HepG2 (cell line): ENCODE results near the gene TF. TPM values are rescaled to one million over a fixed set of nuclear protein-coding genes. Genes with fewer than 3 reads are reported as not detected.

ENCODE experiments used
- ATAC-seq: fragments of 200-7000 bp; cut with Tn5 transposase; 3 replicates; pipeline ENCODE4 v1.9.1; 2020; ENCODE audit warnings: mild to moderate bottlenecking, moderate library complexity
- BruUV-seq: library from RNA; stranded (reverse); fragments of 400-500 nt; replicated peaks from 2 replicates; lab custom pipeline; 2021; lab: Mats Ljungman, UMichigan
- CTCF ChIA-PET: fragments of 300-600 bp; formaldehyde crosslinking; extraction: SDS; loops from one replicate; lab custom pipeline; 2021; ENCODE audit warnings: low total read pairs, inconsistent platforms, low intra/inter-chr PET ratio; lab: Yijun Ruan, JAX
- POLR2A ChIA-PET: fragments of 350-600 bp; sonication (Branson Sonifier 250); formaldehyde crosslinking; loops from one replicate; lab custom pipeline; 2020; ENCODE audit warnings: antibody characterized with exemption, inconsistent platforms; lab: Yijun Ruan, JAX
- DNase-seq: peaks from one replicate; pipeline ENCODE4 v3.0.0-alpha.2; 2015; ENCODE audit warnings: low spot score
- FAIRE-seq: peaks from 3 replicates; lab custom pipeline; 2011; peaks lifted over from hg19 to GRCh38; lab: Jason Lieb, UNC
- H2AFZ ChIP-seq: one replicate; pipeline ENCODE4 v1.6.1; 2011; ENCODE audit warnings: low read length, inconsistent platforms
- H3K27ac ChIP-seq: fragments of 300-600 bp; 3 replicates; pipeline ENCODE4 v1.8.0; 2011; ENCODE audit warnings: mixed run types, mild to moderate bottlenecking, mixed read lengths, low read length, inconsistent platforms; ENCODE audit not compliant: insufficient read depth; ENCODE audit errors: extremely low read length
- H3K27me3 ChIP-seq, 2 experiments: fragments of 200-600 bp in 1 of 2; 2 replicates in 1 of 2; 3 replicates in 1 of 2; pipeline versions ENCODE4 v1.6.0 to v1.8.0; 2011; ENCODE audit warnings: low read length in 2 of 2, mild to moderate bottlenecking in 2 of 2, moderate library complexity in 2 of 2, inconsistent platforms in 1 of 2; ENCODE audit not compliant: insufficient read depth in 2 of 2, control insufficient read depth in 1 of 2
- H3K36me3 ChIP-seq, 2 experiments: fragments of 200-600 bp in 1 of 2; replicated peaks in 1 of 2; 2 replicates in 1 of 2; 3 replicates in 1 of 2; pipeline versions ENCODE4 v1.5.1 to v1.8.0; 2011; ENCODE audit warnings: low read length in 2 of 2, inconsistent platforms in 1 of 2; ENCODE audit not compliant: insufficient read depth in 2 of 2, control insufficient read depth in 1 of 2
- H3K4me1 ChIP-seq: 2 replicates; pipeline ENCODE4 v1.5.1; 2012; ENCODE audit warnings: low read length, inconsistent platforms; ENCODE audit not compliant: insufficient read depth
- H3K4me2 ChIP-seq: 2 replicates; pipeline ENCODE4 v1.6.0; 2011; ENCODE audit warnings: low read depth, low read length, inconsistent platforms
- H3K4me3 ChIP-seq, 3 experiments: fragments of 200-600 bp in 1 of 3; sonication (generic), shearing (Covaris generic) in 1 of 3; replicated peaks in 1 of 3; 2 replicates each; pipeline ENCODE4 v1.5.1; 2011 to 2016; ENCODE audit warnings: low read length in 3 of 3, inconsistent platforms in 2 of 3, low read depth in 2 of 3, mild to moderate bottlenecking in 2 of 3, control low read depth in 1 of 3, mixed read lengths in 1 of 3; ENCODE audit not compliant: insufficient read depth in 1 of 3
- H3K79me2 ChIP-seq: one replicate; pipeline ENCODE4 v1.6.1; 2011; ENCODE audit warnings: low read length, inconsistent platforms; ENCODE audit not compliant: insufficient read depth
- H3K9ac ChIP-seq: 2 replicates; pipeline ENCODE4 v1.6.0; 2011; ENCODE audit warnings: mild to moderate bottlenecking, low read depth, low read length, inconsistent platforms; ENCODE audit not compliant: insufficient read depth
- H3K9me3 ChIP-seq: 2 replicates; pipeline ENCODE4 v1.5.1; 2012; ENCODE audit warnings: mild to moderate bottlenecking, low read length
- H4K20me1 ChIP-seq: 2 replicates; pipeline ENCODE4 v1.6.0; 2011; ENCODE audit warnings: inconsistent platforms, mild to moderate bottlenecking, low read length, moderate library complexity; ENCODE audit not compliant: insufficient read depth
- CBX2 ChIP-seq, 2 experiments: fragments of 200-600 bp in 1 of 2; sonication (generic); formaldehyde crosslinking in 1 of 2; IDR thresholded peaks; 2 replicates each; pipeline versions ENCODE4 v1.7.0 to v1.8.1; 2018 to 2022; ENCODE audit warnings: low read depth in 2 of 2, low read length in 1 of 2, mild to moderate bottlenecking in 1 of 2, missing genetic modification reagents in 1 of 2
- NCOA2 ChIP-seq: sonication (generic); formaldehyde crosslinking; IDR thresholded peaks from 2 replicates; pipeline ENCODE4 v1.8.0; 2022; ENCODE audit warnings: inconsistent platforms
- NR2F6 ChIP-seq, 2 experiments: IDR thresholded peaks; 2 replicates each; pipeline ENCODE4 v1.6.1; 2016; ENCODE audit warnings: antibody characterized with exemption in 1 of 2, mild to moderate bottlenecking in 1 of 2
- PAF1 ChIP-seq: IDR thresholded peaks from 2 replicates; pipeline ENCODE4 v1.6.1; 2016; ENCODE audit warnings: missing genetic modification reagents, missing compliant biosample characterization
- PLRG1 ChIP-seq: fragments of 450-650 bp; conservative IDR thresholded peaks from 2 replicates; pipeline ENCODE4 v1.6.1; 2016
- SIN3A ChIP-seq: IDR thresholded peaks from 2 replicates; pipeline ENCODE4 v1.6.1; 2011; ENCODE audit warnings: low read depth, mild to moderate bottlenecking, control low read depth, low read length, borderline replicate concordance
- TOE1 ChIP-seq: sonication (generic); formaldehyde crosslinking; IDR thresholded peaks from 2 replicates; pipeline ENCODE4 v1.4.0; 2020; ENCODE audit warnings: mild to moderate bottlenecking, missing genetic modification reagents
- ZNF225 ChIP-seq: sonication (generic); formaldehyde crosslinking; IDR thresholded peaks from 2 replicates; pipeline ENCODE4 v1.4.0; 2020; ENCODE audit warnings: mild to moderate bottlenecking, missing genetic modification reagents
- ZNF616 ChIP-seq: sonication (generic); formaldehyde crosslinking; IDR thresholded peaks from 2 replicates; pipeline ENCODE4 v1.5.0; 2020; ENCODE audit warnings: low read depth, mild to moderate bottlenecking, missing genetic modification reagents
- ZNF883 ChIP-seq: sonication (generic); formaldehyde crosslinking; IDR thresholded peaks from 2 replicates; pipeline ENCODE4 v1.5.1; 2020; ENCODE audit warnings: mild to moderate bottlenecking, missing genetic modification reagents; ENCODE audit errors: not compliant biosample characterization
- WGBS: methylation state at CpG from one replicate; pipeline ENCODE4 v1.1.6; 2017; ENCODE audit warnings: low lambda C conversion rate; 5-methylcytosine and 5-hydroxymethylcytosine counted together
- in situ Hi-C: cut with HindIII; loops from 2 replicates; pipeline ENCODE4 v1.10.0; 2017; ENCODE audit warnings: low pct_unique_long_range_greater_than_20kb; ENCODE audit not compliant: extremely low pct_ligation_motif_present
- intact Hi-C: fragments of 100-400 bp; cut with micrococcal nuclease; formaldehyde crosslinking; loops from one replicate; pipeline ENCODE4 v1.10.0; 2022; ENCODE audit not compliant: unreplicated experiment
- polyA plus RNA-seq, 8 experiments: library from polyadenylated mRNA; depleted of rRNA in 3 of 8; stranded (reverse) in 7 of 8; unstranded in 1 of 8; fragments of >200 nt; fragmentation: Illumina TruSeq in 4 of 8; extraction: Trizol in 4 of 8; gene quantifications; 2 replicates each; pipeline versions ENCODE4 v1.2.1 to v1.2.3, GENCODE V29; 2011 to 2016; ENCODE audit warnings: low read depth in 4 of 8, missing spikeins in 1 of 8, mixed read lengths in 1 of 8; ENCODE audit not compliant: insufficient read depth in 1 of 8
- total RNA-seq, 5 experiments: library from RNA; depleted of rRNA; stranded (reverse); fragments of >200 nt; fragmentation: Illumina TruSeq; extraction: Trizol; gene quantifications; 2 replicates each; pipeline ENCODE4 v1.2.3, GENCODE V29; 2016; ENCODE audit warnings: low read depth in 1 of 5
- TF ChIP-seq, protein P1 (sequence below): sonication (generic); formaldehyde crosslinking; IDR thresholded peaks from 2 replicates; pipeline ENCODE4 v1.4.0; 2020; ENCODE audit warnings: low read depth, missing genetic modification reagents

The TF gene
- total and polyA plus RNA-seq, 2 of the 13 experiments (the other 11 are each of a cell fraction or from before 2014, with no cell fraction given), result 10,074 to 11,821 TPM

DNA sequence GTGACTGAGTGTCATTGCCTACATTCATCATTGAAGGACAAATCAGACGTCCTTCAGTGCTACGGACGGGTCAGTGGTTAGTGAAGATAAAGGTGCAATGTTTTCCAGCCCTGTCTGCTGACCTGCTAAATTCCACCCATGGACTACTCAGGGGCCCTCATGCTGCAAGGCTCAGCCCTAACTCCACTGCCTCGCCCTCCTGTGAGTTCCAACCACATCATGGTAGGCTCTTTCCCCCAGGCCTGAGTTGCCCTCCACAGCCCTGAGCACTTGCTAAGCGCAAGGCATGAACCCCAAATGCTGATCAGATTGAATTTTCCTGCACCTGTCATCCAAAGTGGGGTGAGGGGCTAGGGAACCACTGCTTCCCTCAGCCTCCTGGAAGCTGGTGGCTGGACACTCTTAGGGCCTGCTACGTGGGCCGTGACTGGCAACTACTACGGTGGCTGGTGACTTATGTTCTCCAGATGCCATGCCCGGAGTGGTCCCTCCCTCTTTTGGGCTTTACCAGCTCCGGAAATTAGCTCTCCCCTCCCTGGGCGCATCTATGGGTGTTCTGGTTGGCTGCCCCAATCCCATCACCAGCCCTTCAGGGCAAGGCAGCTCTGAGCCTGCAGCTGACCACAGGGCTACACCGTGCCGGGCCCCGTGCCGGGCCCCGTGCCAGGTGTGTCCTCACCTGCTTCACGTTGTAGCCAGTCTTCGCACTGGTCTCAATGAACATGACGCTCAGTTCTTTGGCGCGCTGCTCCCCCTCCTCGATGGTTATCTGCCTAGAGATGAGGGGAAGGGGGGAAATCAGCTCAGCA is 91.5 kb downstream of the TF start:
- no peak for FAIRE-seq
- no peaks in the 10 kb centered on the region for H3K36me3 ChIP-seq
- H3K4me3 ChIP-seq, result no peak overlapping the region
- ATAC-seq, result no peak
- no peaks in the 10 kb centered on the region for H4K20me1 ChIP-seq
- no peak overlapping the region for H2AFZ ChIP-seq
- peaks cover 8% of the 10 kb centered on the region for H3K4me1 ChIP-seq
- whole genome bisulfite sequencing, result 29% methylated on average over 17 of the region's 22 CpGs
- no peak for TF ChIP-seq PLRG1
- no peak for TF ChIP-seq CBX2 (IDR thresholded peaks at IDR 0.05; ENCODE audit: low read depth, low read length)
- no peak for TF ChIP-seq CBX2 (CRISPR knock-in tag; IDR thresholded peaks at IDR 0.05; ENCODE audit: low read depth)
- no peak for TF ChIP-seq NCOA2 (CRISPR knock-in tag)
- TF ChIP-seq NR2F6 (IDR thresholded peaks at IDR 0.05), result no peak
- no peak for TF ChIP-seq NR2F6 (CRISPR knock-in tag; IDR thresholded peaks at IDR 0.05)
- TF ChIP-seq ZNF883 (CRISPR knock-in tag), result no peak
- no peak for TF ChIP-seq SIN3A
- TF ChIP-seq, protein P1, sequence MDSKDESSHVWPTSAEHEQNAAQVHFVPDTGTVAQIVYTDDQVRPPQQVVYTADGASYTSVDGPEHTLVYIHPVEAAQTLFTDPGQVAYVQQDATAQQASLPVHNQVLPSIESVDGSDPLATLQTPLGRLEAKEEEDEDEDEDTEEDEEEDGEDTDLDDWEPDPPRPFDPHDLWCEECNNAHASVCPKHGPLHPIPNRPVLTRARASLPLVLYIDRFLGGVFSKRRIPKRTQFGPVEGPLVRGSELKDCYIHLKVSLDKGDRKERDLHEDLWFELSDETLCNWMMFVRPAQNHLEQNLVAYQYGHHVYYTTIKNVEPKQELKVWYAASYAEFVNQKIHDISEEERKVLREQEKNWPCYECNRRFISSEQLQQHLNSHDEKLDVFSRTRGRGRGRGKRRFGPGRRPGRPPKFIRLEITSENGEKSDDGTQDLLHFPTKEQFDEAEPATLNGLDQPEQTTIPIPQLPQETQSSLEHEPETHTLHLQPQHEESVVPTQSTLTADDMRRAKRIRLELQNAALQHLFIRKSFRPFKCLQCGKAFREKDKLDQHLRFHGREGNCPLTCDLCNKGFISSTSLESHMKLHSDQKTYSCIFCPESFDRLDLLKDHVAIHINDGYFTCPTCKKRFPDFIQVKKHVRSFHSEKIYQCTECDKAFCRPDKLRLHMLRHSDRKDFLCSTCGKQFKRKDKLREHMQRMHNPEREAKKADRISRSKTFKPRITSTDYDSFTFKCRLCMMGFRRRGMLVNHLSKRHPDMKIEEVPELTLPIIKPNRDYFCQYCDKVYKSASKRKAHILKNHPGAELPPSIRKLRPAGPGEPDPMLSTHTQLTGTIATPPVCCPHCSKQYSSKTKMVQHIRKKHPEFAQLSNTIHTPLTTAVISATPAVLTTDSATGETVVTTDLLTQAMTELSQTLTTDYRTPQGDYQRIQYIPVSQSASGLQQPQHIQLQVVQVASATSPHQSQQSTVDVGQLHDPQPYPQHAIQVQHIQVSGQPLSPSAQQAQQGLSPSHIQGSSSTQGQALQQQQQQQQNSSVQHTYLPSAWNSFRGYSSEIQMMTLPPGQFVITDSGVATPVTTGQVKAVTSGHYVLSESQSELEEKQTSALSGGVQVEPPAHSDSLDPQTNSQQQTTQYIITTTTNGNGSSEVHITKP (CRISPR knock-in tag), result no peak
- TF ChIP-seq ZNF225 (CRISPR knock-in tag), result no peak
- TF ChIP-seq TOE1 (CRISPR knock-in tag), result no peak
- TF ChIP-seq ZNF616 (CRISPR knock-in tag), result no peak
- TF ChIP-seq PAF1 (CRISPR knock-in tag), result no peak
- TF ChIP-seq, all 625 proteins: peak for 0
- Histone ChIP-seq H3K9ac (no peak overlapping the region), H3K4me2 (no peak overlapping the region), H3K9me3 (no peaks in the 10 kb centered on the region), H3K79me2 (no peaks in the 10 kb centered on the region), H3K27ac (no peak overlapping the region), H3K27me3 (peaks cover 9 to 16% of the 10 kb centered on the region in 2 experiments; a peak in 3 of 5 replicates)
- ChIA-PET POLR2A (no interaction called here), CTCF (no interaction called here)
- no peak for DNase-seq
- intact Hi-C loops (no loop called here), in situ Hi-C loops (no loop called here)
- BruUV-seq, result no TSS peak
